HG02678 (cell line): ENCODE measurements around the gene RUNDC1.

ENCODE experiments used
- ATAC-seq: cut with Tn5 transposase; IDR thresholded peaks from one replicate; pipeline ENCODE4 v1.9.1; 2021; ENCODE audit warnings: mild to moderate bottlenecking, moderate library complexity; ENCODE audit not compliant: unreplicated experiment

Gene RUNDC1

GRCh38 chr17:43039646-43040045, 59.3 kb downstream of the RUNDC1 start:
- no peak for ATAC-seq

GRCh38 chr17:43040655-43041054, 60.3 kb downstream of the RUNDC1 start:
- ATAC-seq, result no peak

- no peak for ATAC-seq
Measured at GRCh38 chr17:43042025-43042628, 61.8 kb downstream of the RUNDC1 start.
